GM21515 (cell line): Measurements from ENCODE around the gene ZNF423.

Experiments
- ATAC-seq: cut with Tn5 transposase; IDR thresholded peaks from one replicate; pipeline ENCODE4 v1.9.1; 2021; ENCODE audit not compliant: unreplicated experiment

The ZNF423 gene

DNA sequence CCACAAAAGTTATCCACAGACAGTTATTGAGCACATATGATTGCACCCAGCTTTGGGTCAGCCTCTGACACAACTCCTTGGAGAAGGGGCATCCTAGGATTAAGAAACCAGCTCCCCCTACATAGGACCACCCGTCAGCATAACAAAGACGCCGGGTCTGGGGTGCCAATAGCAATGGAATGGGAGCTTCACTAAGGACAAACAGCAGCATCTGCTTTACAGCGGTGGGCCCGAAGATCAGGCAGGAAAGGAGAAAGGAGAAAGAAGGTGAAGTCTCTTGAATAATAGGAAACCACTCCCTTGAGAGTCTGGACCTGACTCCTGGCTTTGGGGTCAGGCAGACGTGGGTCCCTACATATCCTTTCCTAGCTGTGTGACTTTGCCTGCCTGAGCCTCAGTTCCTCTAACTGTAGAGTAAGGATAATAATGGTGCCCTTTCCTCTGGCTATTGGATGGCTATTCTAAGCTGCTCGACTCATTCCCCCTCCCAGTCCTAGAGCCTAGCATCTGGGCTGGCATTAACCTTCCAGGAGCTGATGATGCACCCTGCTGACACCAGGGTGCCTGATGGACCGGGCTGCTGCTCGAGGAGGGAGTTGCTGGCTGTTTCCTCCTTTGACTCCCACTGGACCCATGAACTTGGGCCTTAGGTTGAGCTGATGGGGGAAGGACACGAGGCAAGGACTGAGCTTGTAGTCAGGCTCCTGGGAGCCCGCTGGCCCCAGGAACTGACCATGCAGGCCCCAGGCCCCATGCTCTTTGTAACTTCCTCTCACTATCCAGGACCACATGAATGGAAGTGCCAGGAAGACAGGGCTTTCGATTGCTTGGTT is 388.2 kb downstream of the ZNF423 start:
- no peak for ATAC-seq

DNA sequence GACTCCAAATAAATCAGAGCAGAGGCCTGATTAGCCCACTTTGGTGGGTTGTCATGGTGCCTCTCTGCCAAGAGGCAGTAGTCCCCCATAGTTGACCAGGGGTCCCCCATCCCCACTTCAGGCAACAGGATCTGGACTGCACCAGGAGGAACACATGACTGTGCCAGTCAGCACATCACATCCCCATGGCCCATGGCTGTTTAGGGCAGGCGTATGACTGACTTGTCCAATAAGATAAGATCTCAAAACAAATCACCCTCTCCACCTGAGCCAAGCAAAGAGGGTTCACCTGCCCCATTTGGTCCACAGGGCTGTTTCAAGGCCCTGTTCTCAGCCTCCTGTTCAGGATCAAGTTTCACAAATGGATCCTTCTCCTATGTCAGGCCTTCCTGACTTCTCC is 389.0 kb downstream of the ZNF423 start:
- no peak for ATAC-seq

DNA sequence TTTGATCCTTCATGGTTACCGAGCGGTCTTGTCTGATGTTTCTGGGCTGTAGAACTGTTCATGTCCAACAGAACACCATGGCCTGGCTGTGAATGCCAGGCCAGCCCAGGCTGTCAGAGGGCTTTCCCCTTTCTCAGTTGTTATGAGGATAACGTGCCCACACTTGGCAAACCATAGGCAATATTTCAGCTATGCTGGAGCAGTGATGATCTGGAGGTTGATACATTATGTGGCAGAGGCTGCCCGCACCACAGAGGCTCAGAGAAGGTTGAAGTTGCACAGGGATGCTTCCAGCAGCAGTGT is 389.4 kb downstream of the ZNF423 start:
- no peak for ATAC-seq

DNA sequence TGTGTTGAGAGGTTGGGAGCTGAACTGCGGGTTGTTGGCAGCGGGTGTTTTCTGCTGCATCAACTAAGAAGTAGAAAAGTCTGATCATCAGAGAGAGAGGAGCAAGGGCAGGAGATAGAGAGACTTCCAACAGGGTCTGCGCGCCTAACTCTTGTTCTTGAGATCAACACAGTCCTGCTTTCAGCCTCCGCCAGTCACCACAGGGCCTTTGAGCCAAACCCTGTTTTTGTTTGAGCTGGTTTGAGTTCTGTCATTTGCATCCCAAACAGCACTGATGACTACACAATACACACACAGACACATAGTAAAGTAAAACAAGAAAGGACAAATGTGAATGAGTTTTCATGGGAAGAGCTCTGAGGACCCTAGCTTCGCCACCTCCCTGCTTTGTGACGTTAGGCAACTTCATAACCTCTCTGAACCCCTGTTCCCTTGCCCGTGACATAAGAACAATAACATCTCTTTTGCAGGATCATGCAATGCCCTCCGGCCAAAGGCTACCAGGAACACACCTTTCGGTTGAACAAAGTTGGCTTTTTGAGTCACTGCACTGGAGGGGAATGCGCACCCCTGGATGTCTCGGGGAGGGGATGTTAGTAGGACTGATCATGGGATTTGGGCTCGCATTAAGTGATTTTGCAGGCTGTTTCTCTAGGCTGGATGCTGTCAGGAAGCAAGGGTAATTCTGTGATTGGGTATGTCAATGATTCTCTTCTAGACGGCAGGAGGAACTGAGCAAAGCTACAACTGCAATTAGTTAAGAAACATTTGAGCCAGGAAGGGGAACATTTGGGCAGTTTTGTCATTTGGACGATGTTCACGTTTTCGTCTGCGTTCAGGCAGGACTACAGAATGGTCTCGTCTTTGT is 390.0 kb downstream of the ZNF423 start:
- no peak for ATAC-seq

DNA sequence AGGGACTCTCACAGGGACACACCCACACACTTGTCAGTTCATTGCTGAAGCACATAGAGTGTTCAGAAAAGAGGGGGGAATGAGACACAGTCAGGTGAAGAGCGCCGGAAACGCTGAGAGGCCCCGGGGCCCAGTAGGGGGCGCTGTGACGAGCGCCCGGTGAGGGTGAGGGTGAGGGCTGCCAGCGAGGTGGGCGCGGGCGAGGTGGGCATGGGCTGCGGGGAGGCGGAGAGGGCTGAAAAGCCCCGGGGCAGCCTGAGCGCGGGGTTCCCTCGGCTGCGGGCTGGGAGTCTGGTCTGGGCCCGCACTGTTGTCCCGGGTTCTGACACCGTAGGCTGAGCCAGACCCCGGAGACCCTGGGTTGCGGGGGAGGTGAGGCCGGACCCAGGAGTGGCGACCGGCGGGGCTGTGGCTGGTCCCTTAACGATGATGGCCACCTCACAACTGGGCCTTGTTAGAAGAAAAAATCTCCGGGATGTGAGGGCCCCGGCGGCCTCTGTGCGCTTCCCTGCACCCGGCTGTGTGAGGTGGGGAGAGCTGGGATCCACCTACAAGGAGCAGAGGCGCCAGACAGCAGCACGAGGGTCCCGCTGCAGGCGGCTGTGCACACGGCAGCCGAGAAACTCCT is 390.9 kb downstream of the ZNF423 start:
- no peak for ATAC-seq

DNA sequence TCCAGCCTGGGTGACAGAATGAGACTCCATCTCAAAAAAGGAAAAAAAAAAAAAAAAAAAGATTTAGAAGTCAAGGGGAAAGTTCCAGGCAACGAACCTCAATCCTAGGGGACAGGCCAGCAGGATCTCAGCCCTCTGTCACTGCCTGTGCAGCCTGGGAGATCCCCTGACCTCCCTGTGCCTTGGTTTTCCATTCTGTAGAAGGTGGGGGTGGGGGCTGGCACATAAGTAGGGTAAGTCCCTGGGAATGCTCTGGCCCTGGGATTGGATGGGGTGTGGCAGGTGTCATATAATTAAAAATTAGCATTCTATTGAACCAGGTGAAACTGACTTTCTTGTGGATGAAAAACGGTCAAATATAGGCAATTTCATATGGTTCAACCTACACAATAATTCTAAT is 391.8 kb downstream of the ZNF423 start:
- no peak for ATAC-seq

DNA sequence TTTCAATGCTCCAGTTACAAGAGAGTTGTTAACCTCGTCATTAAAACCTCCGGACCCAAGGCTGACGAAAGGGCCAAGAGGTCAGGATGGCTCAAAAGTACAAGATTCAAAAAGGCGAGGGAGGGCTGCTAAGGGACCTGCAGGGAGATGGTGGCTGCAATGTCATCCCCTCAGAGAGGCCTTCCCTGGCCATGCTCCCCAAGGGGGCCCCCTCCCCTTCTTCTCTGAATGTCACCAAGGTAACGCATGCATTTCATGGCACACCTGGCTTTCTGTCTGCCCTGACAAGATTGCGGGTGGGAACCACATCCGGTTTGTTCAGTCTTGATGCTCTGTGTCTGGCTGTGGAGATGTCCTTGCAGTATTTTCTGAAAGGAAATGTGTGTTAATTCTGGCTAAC is 392.4 kb downstream of the ZNF423 start:
- peak; percentile 94 for ATAC-seq

DNA sequence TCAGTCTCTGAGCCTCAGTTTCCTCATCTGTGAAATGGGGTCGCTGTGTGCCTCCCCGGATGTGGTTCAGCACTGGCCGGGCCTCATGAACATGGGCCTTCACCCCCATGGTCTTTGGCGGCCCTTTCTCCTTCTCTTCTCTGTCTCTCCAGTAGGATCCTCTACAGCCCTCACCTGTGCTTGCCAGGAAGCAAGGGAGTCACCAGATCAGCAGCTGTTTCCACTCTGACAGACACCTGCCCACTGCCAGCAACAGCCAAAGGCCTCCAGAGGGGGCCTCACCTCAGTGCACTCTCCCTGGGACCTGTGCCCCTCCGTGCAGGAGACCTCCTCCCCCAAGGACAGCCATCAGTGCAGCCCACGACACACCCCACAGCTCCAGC is 392.9 kb downstream of the ZNF423 start:
- ATAC-seq: no peak

DNA sequence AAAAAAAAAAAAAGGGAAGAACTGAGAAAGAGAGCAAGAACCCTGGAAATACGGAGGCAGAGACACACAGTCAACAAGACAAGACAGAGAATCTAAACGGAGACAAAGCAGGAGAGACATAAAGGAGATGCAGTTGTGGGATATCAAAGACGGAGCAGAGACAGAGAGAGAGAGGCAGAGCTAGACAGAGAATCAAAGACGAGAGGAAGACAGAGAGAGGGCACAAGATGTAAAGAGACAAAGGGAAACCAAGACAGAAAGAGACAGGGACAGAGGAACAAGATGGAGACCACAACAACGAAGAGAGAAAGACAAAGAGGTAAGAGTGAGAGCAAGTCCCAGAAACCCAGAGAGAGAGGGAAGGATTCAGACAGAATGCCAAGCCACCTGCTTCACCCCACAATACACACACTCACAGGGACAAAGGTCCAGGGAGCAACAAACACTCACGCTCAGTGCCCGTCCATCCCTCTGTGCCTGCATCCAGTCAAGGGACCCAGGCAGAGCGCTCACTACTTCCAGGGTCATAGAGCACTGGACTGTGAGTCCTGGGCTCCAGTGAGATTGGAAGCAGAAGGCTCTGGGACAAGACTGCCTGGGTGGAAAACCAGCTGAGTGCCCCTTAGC is 393.4 kb downstream of the ZNF423 start:
- no peak for ATAC-seq

DNA sequence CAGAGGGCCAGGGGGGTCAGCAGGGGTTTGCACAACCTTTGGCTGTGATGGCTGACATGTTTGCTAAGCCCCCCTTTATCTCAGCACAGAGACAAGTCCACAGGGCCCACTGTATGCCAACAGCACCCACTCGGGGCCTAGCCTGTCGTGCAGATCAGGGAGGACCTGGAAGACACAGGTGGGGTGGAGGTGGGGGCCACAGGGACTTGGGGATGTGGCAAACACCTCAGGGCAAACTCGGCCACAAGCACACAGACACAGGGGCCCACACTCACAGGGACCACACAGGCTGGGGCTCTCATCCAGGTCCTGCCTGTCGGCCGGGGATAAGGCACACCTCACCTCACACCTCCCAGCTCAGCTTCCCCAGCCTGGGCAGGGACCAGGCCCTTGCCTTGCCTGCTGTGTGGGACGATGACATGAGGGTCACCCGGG is 394.4 kb downstream of the ZNF423 start:
- no peak for ATAC-seq

DNA sequence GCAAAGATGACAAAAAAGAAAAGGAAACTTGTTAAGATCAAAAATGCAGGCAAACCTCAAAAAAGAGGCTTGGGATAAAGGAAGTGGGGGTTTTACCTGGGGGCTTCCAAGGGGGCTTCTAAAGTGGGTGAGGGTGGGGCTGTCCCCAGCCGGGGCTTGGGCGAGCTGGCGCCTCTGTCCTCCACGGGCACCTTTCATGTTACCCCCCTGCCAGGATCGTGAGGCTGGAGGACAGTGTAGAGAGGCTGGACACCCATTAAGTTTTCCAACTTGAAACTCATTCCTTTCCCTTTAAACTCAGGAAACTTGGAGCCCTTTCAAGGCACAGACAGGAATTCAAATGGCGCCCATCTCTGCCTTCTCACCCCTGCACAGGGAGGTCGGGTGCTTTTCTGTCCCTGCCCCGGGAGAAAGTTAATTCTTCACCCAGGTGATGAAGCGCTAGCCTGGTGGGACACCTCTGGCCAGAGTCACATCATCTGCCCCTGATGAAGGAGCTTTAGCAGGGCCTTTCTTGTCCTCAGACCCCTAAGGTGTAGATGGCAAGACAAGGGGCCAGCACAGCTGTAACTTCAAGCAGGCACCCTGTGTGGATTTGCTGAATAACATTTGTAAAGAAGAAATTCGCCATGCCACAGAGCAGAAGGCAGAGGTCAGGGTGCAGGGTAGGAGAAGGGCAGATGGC is 395.0 kb downstream of the ZNF423 start:
- no peak for ATAC-seq

DNA sequence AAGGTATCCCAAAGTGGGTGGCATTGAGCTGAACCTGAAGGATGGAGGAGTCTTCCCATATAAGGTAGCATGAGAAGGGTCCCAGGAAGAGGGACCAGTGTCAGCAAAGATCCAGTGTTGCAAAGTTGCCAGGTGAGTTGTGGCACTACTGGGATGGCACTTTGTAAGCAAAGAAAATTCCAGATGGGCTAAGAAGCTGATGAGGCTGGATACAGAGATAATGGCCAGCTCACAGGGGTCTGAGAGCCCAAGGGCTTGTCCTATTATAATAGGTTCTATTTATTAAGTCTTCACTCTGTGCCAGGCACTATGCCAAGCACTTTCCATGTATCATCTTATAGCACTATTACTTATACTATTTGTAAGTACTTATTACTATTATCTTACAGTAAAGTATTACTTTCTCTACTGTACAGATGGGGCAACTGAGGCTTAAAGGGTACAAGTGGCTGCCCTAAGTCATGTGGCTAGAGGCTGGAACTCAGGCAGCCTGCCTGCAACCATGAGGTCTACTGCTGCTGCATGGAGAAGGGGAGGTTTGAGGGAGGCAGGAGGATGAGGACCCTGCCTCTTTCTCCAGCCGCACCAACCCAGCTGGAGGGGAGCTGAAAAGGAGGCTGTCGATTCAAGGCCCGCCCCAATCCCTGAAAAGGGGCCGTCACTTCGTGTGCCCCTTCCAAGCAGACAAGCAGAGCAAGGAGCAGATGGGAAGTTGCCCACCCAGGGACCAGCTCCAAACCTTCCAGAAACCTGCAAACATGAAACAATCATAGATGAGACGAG is 395.8 kb downstream of the ZNF423 start:
- no peak for ATAC-seq

DNA sequence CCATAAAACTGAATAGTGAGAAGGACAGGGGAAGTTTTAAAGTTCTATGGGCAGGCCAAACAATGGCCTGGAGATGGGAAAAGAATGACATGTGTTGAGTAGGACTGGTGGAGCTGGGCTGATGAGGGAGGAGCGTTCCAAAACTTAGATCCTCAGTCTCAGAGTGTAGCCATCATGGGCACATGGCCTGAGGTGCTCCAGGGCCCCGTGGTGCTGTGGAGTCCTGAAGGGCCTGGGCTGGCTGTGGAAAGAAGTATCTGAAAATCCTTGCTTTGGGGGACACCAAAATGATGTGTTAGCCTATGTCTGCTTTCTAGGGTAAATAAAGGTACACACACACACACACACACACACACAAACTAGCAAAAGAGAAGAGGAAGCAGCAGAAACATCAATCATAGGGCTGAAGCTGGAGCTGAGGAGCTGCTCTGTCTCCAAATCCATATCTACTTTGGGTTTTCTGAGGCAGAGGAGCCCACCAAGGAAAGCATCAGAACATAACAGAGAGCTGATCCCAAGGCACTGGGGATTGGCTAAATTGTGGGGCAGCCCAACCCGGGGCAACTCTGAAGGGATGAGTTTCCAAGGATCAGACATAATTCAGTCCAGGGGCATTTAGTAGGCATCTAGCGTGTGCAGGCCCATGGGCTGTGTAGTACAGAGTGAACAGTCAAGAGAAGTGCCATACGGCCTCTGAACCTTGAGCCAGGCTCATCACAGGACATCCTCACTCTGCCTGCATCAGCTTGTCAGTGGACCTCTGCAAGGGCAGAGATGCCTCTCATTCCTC is 397.1 kb downstream of the ZNF423 start:
- ATAC-seq: no peak

DNA sequence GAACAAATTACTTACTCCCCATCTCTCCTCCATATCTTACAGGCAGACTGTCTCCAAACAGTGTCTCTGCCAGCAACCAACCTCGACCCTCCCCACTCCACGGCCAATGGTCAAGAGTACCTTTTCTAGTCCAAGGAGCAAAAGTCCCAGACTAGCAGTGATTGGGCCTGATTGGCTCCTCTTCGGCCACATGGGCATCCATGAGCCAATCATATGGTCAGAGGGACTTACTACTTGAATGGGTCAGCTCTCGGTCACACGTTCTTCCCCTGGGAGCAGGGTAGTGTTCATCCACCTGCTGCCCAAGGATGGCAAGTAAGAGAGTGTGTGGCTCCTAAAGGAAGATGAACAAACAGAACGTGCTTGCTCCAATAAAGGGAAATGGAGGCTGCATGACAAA is 397.7 kb downstream of the ZNF423 start:
- no peak for ATAC-seq

DNA sequence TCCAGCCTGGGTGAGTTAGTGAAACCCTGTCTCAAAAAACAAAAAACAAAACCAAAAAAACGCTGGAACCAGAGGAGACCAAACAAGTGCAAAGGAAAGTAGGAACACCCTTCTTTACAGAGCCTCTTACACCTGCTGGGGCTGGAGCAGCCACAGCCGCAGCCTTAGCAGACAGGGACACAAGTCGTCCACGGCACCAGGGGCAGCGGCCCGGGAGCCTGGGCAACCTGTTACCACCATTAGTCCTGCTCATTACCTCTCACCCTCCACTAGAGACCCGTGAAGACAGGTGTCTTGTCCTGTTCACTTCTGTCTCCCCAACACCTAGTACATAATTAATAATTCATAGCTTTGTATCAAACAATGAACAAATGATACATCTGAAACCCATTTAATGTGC is 398.7 kb downstream of the ZNF423 start:
- no peak for ATAC-seq

DNA sequence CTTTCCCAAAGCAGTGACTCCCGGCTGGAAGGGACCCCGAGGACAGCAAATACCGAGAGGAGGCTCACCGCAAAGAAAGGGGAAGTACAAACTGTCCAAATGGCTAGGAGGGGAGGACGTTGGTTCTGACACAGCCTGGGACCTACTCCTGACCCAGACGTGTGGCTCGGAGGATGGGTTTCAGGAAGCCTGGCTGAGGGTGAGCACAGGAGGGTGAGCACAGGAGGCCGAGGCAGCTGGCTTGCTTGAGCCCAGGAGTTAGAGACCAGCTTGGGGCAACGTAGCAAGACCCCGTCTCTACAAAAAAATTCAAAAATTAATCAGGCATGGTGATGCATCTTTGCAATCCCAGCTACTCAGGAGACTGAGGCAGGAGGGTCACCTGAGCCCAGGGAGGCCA is 399.1 kb downstream of the ZNF423 start:
- ATAC-seq: no peak

DNA sequence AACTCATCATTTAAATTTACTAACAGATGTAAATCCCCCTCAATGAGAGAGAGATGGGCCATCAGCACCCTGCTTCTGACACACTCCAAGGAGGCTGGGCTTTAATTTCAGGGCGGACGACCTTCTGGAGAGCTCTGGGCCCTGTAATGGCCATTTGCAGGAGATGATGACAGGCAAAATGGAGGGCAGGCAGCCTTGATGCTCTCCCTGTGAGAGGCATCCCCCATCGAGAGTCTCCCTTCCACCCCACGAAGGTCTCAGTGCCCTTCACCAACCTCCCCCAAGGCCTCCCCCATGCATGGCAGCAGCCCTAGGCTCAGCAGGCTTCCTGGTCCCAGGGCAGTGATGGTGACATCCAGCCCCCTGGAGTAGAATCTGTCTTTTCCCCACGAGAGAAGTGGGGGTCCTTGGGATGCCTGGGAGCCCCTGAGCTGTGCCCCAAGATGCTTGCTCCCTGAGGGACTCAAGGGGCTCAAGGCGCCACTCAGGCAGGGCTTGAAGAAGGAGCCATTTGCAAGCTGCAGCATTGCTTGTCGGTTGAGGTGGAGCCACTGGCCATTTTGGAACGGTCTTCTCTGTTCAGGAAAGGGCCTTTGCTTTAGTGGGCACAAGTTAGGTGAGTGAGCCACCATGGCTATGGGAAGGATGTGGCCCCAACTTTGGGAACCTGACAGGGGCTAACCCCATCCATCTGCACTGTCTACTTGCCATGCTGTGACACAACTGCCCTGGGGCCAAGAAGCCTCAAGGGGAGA is 399.7 kb downstream of the ZNF423 start:
- ATAC-seq: no peak

DNA sequence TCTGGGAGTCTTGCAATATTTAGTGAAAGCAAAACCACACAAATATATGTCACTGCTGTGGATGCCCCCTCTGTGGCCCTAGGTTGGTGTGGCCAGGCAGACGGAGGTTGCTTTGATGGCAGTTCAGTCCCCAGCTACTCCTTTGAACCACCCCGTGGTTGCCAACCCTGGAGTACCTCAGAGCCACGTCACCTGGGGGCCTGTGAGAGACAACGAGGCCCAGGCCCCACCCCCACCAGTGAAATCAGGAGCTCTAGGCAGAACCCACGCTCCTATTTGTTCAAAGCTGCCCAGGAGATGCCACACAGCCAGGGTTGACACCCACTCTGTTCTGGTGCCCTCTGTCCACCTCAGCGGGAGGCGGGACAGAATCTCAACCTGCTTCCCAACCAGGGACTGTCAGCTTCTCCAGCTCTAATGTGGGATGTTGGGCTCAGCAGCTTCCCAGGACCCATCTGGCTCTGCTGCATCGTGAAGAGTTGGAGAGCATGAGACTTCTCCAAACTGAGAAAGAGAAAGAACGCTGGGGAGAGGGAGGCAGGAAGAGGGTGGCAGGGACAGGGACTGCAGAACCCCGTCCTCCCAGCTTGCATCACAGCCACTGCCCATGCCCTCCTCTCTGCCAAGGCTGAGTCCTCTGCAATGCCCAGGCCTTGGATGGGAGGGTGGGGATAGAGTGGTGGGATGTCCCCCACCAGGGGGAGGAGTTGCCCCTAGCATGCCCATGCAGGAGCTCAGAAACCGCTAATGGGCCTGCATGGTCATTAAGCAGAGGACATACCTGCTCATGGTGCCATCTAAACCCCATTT is 400.5 kb downstream of the ZNF423 start:
- no peak for ATAC-seq
